Inferior parietal cortex (tissue), 1 donor: ENCODE results near the gene FOXP1.
A peak's percentile ranks its signal among the peaks of the same experiment; 100 is the strongest.

ENCODE experiments used
- DNase-seq: peaks from one replicate; pipeline ENCODE4 v3.0.0-alpha.2; 2016; ENCODE audit errors: extremely low spot score

FOXP1 gene

GRCh38 chr3:71062037-71062932, 521.2 kb downstream of the FOXP1 start:
- no peak for DNase-seq

DNA sequence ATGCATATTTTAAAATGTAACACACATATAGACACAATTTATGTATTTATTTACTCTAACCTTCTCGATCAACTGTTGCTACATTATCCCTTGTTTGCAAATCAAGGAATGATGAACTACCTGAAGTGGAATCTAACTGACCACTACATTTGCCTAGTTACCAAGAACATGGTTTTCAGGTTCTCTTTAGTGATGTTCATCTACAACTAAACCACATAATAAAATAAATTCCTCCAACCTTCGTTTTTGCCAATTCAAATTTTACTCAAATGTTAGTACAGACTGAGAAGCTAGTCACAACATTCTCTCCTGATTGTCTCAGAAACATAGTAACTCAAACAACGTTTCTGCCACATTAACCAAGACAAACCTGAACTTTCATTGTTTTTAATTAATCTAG, 521.9 kb downstream of the FOXP1 start:
- DNase-seq, result no peak

DNA sequence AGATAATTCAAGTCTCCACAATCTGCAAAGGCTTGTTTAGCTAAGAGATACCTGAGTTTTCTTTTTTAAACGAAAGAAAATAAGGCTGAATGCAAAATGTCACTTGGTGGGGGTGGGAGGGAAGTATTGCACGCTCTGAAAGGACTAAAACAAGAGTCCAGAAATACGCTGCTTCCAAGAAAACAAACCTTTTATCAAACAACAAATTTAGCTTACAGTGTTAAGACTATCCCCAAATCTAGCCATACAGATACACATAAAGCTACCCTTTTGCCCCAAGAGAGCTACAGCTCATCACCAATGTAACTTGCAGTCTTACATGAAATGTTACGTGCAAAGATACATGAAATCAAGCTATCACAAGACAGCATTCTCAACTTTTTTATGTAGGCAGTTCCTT, 522.5 kb downstream of the FOXP1 start:
- DNase-seq, result no peak

- DNase-seq, result no peak
Measured at GRCh38 chr3:71060536-71060935, 523.0 kb downstream of the FOXP1 start.

DNA sequence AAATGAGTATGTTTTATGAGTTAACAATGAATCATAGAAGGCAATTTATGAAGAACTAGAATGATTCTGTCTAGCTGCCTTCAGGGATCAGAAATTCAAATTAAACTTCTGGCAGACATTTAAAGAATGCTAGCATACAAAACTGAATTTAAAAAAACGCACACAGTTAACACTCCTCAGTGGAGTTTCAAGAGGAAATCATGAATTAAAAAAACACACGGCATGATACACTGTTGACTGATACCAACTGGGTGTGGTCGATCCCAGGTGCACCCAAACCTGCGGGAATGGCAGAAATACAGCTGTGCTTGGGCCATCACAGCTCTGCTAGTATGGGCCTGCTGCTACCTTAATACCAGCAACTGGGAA, 526.0 kb downstream of the FOXP1 start:
- no peak for DNase-seq

GRCh38 chr3:71056327-71056726, 527.2 kb downstream of the FOXP1 start:
- no peak for DNase-seq

DNA sequence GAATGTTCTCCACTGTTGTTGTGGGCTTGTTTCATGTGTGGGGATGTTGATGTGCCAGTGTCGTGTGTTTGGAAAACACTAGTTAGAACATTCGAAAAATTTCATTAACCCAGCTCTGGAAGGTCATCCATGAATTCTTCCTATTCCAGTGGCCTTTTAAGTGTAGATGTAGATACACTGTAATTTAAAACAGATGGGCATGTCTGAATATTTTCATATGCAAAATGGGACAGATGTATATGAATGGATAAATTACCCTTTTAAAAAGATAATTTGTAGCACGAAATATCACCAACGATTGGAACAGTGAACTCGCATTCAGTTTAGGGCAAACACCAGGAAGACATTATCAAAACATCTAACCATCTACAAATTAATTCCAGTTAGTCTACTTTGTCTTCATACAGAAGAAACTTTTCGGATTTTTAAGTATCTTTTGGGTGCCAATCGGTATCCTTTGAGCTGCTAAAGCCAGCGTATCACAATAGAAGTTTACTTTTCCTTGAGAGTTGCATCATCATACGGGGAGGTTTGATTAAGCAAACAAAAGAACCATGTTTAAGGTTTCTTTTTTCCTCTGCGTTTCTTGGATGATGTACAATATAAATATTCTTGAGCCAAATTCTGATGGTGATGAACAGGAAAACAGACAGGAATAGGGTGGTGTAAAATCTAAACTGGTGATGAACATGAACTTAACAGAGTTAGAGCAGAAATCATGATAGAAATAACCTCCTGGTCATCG, 528.1 kb downstream of the FOXP1 start:
- no peak for DNase-seq

- no peak for DNase-seq
Measured at GRCh38 chr3:71054312-71054711, 529.2 kb downstream of the FOXP1 start.

DNA sequence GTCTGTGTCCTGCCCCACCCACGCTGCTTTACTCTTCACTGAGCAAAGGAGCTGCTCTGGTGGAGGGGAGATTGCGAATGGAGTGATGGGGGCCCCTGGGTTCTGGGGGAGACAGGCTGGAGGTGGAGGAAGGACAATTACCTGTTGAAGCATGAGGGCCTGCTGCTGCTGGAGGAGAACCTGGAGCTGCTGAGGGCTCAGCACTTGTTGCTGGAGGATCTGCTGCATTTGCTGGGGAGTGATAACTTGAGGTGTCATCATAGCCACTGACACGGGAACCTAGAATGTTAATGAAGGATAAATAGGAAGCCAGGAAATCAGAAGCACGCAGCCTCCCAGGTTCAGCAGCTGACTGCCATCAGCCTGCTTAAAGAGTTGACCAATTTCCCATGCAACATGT, 530.0 kb downstream of the FOXP1 start:
- DNase-seq, result no peak

DNA sequence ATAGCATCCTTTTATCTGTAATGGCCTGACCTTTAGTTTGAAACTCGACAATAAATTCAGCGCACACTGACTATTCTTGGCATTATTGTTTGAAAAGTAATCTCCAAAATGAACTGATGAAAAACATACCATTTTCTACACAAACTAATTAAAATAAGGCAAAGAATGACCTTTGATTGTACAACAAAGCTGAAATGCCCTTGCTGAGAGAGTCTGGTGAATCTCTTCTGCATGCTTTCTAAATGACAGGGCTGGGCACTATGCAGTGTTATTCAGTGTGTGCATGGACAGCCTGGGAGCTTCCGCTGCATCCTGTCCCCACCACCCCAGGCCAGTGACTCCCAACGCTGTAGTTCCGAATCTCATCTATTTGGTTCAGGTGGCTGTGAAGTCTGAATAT, 530.8 kb downstream of the FOXP1 start:
- DNase-seq, result no peak

DNA sequence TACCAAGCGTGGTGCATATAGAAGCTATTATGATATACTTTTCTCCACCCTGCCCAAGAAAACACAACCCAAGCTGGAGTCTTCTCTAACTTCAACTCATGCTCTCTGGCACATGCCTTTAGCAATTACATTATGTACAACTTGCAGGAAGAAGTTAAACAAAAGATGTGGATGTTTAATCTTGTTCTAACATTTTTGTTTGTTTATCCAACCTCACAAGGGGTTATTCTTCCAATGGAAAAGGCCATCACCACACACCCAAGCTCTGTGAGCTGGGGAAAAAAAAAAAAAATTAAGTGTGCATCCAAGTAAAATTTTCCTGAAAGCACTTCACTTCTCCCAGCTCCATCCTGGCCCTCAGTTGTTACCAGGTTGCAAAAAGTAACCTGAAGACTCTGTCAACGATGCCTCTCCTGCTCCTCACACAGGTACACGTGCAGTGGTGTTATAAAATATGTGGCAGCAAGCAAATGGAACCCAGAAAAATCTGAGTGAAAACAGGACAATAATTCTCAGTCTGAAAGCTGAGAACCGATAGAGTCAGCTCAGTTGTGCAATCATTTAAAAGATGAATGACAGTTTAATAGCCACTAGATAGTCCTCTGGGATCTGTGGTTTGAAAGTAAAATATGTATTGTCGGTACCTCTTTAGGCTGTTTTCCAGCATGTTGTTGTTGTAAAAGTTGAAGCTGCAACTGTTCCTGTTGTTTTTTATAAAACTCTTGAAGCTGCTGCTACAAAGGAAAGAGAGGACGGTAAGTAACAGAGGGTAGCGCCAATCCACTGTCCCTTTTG, 531.4 kb downstream of the FOXP1 start:
- no peak for DNase-seq

DNA sequence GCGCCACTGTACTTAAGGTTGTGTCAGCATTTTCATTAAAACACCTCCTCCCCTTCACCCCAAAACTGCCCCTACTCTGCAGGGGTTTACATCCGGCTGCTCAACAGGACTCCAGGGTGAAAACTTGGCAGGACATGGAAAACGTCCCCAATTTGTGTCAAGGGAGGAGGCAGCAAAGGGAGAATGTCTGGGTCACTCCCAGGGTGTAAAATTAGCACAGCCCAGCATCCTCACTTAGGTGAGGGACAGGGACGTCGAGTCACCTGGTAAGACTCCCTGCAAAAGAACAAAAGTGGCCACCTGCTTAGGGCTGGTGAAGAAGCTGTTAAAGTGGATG, 532.3 kb downstream of the FOXP1 start:
- DNase-seq, result no peak

DNA sequence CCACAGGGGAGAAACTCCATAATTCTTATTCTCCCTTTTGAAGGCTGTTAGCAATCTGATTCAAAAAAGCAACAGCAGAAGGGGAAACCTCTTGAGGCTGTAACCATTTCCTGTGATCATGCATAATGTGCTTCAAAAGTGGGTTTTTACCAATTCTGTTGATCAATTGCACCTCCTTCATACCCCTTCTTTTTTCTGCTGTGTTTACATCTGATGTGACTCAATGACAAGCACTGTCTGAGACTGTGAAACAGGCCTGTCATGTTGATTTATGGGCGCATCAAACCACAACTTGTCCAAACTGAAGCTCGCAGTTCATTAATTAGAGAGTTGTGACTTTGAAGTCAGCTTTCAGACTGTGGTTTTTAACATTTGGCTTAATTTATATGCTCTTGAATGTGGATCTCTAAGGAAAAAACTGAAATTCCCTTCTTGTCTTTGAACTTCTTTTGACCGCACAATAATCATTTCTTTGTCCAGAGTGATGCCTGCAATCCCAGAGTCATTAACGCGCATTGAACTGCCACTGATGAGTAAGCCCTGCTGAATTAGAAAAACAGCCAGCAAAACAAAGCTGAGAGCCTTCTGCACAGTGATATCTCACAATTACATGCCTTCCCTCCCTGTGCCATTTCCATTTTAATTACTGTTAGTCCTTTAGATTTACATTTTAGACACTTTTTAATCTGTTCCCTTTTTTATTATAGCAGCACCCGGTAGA, 532.8 kb downstream of the FOXP1 start:
- peak; percentile 76 for DNase-seq

- DNase-seq, result no peak
Measured at GRCh38 chr3:71050166-71050537, 533.4 kb downstream of the FOXP1 start.

GRCh38 chr3:71048948-71049347, 534.6 kb downstream of the FOXP1 start:
- no peak for DNase-seq

DNA sequence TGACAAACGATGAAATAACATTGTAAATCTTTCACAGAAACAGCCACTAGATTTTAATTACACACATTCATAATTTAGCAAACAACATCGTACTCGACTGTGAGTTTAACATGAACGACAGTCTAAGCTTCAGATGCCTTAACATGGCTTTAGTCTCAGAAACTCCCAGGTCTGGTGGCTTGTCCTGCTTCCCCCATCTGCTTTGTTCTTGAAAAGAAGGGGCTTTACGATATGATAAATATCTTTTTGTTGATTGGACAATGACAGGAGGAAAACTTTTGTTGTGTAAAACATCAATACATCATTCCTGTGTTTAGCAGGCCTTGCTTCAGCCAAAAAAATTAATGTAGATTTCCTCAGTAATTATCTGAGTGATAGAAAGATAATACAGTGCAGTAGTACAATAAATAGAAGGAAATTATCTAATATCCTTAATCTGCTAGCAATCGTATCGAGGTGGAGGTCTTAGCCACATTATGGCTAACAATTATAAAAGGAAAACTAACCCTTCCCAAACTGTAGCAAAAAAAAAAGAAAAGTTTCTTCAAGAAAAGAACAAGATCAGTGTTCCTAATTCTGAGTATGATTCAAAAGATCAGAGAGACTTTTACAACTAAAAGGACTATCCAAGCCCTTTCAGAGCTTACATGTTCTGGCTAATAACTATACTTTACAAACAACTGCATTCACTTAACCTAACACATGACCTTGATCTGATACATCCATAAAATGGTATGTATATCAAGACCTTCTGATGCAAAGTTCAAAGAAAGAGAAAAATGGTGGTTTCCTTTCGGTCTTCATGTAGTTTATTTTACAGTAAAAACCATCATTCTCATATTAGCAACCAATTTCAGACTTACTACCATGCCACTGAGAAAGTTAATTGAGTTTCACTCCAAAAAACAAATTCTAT, 535.7 kb downstream of the FOXP1 start:
- no peak for DNase-seq

DNA sequence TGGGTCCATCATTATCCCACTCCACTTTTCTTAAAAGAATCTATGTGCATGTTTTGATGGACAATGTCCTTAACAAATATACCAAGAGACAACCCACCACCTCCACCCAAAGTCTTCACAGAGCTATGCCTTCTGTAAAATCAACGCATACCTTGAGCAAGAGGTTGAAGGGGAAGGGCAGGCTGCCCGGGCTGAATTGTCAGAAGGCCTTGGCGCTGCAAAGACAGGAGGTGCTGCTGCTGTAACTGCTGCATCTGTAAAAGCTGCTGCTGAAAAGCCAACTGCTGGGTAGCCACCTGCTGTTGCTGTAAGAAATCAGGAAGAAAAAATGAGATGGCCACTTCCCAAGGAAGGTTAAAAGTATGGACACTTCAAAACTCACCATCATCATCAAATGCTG, 536.7 kb downstream of the FOXP1 start:
- no peak for DNase-seq

- DNase-seq, result no peak
Measured at GRCh38 chr3:71045917-71046282, 537.6 kb downstream of the FOXP1 start.

DNA sequence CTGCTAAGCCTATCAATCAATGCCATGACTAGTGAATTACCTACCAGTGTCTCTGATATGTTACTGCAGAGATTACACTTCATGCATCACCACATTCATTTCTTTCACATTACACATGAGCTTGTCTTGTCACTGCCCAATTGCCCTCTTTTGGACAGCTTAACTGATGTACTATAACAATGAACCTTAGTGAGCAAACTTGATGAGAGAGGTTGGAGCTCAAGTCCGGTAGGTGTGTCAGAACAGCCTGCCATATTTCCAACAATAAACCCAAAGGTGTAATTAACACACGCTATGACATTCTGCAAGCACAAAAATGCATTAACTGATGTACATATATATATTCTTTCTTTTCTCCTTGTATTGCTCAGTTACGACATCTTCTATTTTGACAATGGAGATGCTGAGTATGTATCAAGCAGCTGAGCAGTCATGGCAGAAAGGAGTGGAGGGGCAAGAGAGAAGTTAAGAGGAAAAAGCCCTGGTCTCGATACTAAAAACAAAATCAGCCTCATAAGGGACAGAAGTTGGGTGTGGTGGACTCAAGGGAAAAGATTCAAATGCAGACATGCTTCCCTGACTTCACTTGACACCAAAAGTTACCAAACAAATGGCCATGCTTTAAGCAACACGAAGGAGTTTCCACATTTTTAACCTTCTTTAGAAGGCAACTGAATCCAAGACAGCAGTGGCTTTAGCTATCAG, 538.2 kb downstream of the FOXP1 start:
- no peak for DNase-seq

DNA sequence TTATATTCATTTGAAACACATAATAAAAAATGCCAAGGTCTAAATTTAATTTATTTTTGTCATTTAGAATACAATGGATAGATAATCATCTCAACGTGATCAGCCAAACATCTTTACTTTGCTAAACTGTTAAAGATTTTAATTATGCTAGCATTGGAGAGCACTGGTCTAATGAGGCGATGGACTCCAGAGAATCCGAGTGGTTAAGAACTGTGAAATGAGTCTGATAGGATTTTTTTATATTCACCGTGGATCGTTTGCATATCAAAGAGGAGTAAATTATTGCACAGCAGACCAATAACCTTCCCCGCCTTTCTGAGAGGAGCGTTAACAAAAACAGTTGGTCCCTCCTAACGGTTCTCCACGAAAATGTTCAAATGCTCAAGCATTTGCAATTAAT, 540.8 kb downstream of the FOXP1 start:
- no peak for DNase-seq
